Heart right ventricle (tissue), 16 donors: ENCODE results near the gene IGFN1. TPM values are rescaled to one million over a fixed set of nuclear protein-coding genes. Genes with fewer than 3 reads are reported as not detected.

Experiments used
- ATAC-seq, 8 donors: fragments of 200-7000 bp; cut with Tn5 transposase; one replicate each; pipeline ENCODE4 v1.9.1; 2020; ENCODE audit warnings: mild to moderate bottlenecking in 8 of 8, moderate library complexity in 8 of 8, moderate number of reproducible peaks in 1 of 8
- DNase-seq, 2 donors: peaks; one replicate each; pipeline ENCODE4 v3.0.0-alpha.2; 2020
- H3K27ac ChIP-seq, 10 donors: fragments of 200-600 bp; sonication (generic) in 2 of 10; one replicate each; pipeline versions ENCODE4 v1.5.0 to v1.8.0; 2020 to 2022; ENCODE audit warnings: mild to moderate bottlenecking in 3 of 10
- H3K27me3 ChIP-seq, 7 donors: fragments of 200-600 bp; one replicate each; pipeline ENCODE4 v1.8.0; 2021 to 2022; ENCODE audit warnings: mild to moderate bottlenecking in 2 of 7
- H3K36me3 ChIP-seq, 9 donors: fragments of 200-600 bp; sonication (generic) in 1 of 9; one replicate each; pipeline versions ENCODE4 v1.5.0 to v1.8.0; 2020 to 2022; ENCODE audit warnings: mild to moderate bottlenecking in 2 of 9
- H3K4me1 ChIP-seq, 9 donors: fragments of 200-600 bp; sonication (generic) in 1 of 9; one replicate each; pipeline versions ENCODE4 v1.5.0 to v1.8.0; 2020 to 2022; ENCODE audit warnings: mild to moderate bottlenecking in 4 of 9
- H3K4me3 ChIP-seq, 10 donors: fragments of 200-600 bp; sonication (generic) in 2 of 10; one replicate each; pipeline versions ENCODE4 v1.5.0 to v1.8.0; 2020 to 2022; ENCODE audit warnings: mild to moderate bottlenecking in 7 of 10, moderate library complexity in 2 of 10
- H3K9me3 ChIP-seq, 11 donors: fragments of 200-600 bp in 10 of 11; sonication (generic) in 2 of 11; one replicate each; pipeline versions ENCODE4 v1.5.0 to v1.8.0; 2013 to 2022; ENCODE audit warnings: mild to moderate bottlenecking in 2 of 11, control low read depth in 1 of 11, moderate library complexity in 1 of 11
- CTCF ChIP-seq, 9 donors: fragments of 200-600 bp; sonication (generic) in 2 of 9; IDR thresholded peaks; one replicate each; pipeline versions ENCODE4 v1.5.0 to v1.8.0; 2021 to 2022; ENCODE audit warnings: antibody characterized with exemption in 9 of 9, mild to moderate bottlenecking in 5 of 9, moderate library complexity in 1 of 9
- WGBS, 2 donors: extraction: QIAGEN DNeasy Blood & Tissue Kit; methylation state at CpG; one replicate each; pipeline ENCODE4 v1.1.7; 2013; ENCODE audit warnings: inconsistent platforms in 1 of 2; 5-methylcytosine and 5-hydroxymethylcytosine counted together
- intact Hi-C, 10 donors: fragments of 100-400 bp; cut with DNase I; formaldehyde crosslinking; loops; one replicate each; pipeline versions ENCODE4 v1.11.1 to v1.14.2; 2022
- polyA plus RNA-seq, 2 donors: library from polyadenylated mRNA; stranded (reverse); fragments of 200-250 nt; gene quantifications; one replicate each; pipeline ENCODE4 v1.2.3, GENCODE V29; 2013
- total RNA-seq, 10 donors: library from RNA; stranded (reverse); fragmentation: NEBNext Ultra II Directional in 3 of 10; extraction: Animal tissue kit (Norgen Biotek cat#: 25700) in 3 of 10; gene quantifications; one replicate each; pipeline versions ENCODE4 v1.2.1 to v1.2.4, GENCODE V29; 2021 to 2023
- donor health status: Arrhythmogenic right ventricular cardiomyopathy.
- donor health status: ischemic (EF 13 %, LVEDD 7.1; RV severe dilation, severe dysfunction).
- donor health status: healthy with polysubstance abuse.
- donor health status: DM: no; HTN: yes; CAD: no.
- donor health status: DM: no; HTN: no; CAD: no.
- donor health status: ischemic (EF 25% LVEDD 6.9; RV normal size, moderate dysfunction).
- donor health status: ischemic (EF 25% LVEDD 5.7; RV mildly dilated, moderate dysfunction).
- donor health status: healthy.
- donor health status: DM: yes; HTN: yes; CAD: no.
- donor health status: Ischemic cardiomyopathy.
- donor health status: ischemic (EF 35%, LVEDD 5.7; RV mildly dilated, moderate dysfunction).
- donor health status: nonischemic (EF 11% LVEDD 7.7; RV severe dilation, severe dysfunction).
- donor health status: DM: yes; HTN: yes; CAD: no.
- donor health status: PGD.
- donor health status: ischemic (EF 29% LVEDD 5.4; RV normal size, mild dysfunction).
- donor health status: nonischemic (EF 23%, LVEDD 6.1; RV moderate dilation, normal function).

IGFN1 gene
- total and polyA plus RNA-seq, 12 donors: 0.01 to 0.07 (median 0.02) TPM; not detected in 7

- DNase-seq: no peak
- intact Hi-C loops: no loop called here
- H3K4me1 ChIP-seq: peaks cover 0 to 22% (median 5%) of the 10 kb centered on the region in 9 donors
- no peaks in the 10 kb centered on the region for H3K27me3 ChIP-seq
- ATAC-seq: no peak
- no peak overlapping the region for H3K27ac ChIP-seq
- no peaks in the 10 kb centered on the region for H3K36me3 ChIP-seq
- TF ChIP-seq CTCF (IDR thresholded peaks at IDR 0.05): no peak
- no peaks in the 10 kb centered on the region for H3K9me3 ChIP-seq
- WGBS, 2 donors: 84 to 88% methylated on average over 13 of the region's 13 CpGs
- H3K4me3 ChIP-seq: no peak overlapping the region
Measured at GRCh38 chr1:201167041-201167991, 23.3 kb upstream of the IGFN1 start.

GRCh38 chr1:201169203-201169602 lies 21.4 kb upstream of the IGFN1 start:
- no peak for ATAC-seq
- Histone ChIP-seq H3K36me3 (no peaks in the 10 kb centered on the region), H3K27me3 (no peaks in the 10 kb centered on the region), H3K27ac (no peak overlapping the region), H3K4me3 (no peak overlapping the region), H3K9me3 (no peaks in the 10 kb centered on the region), H3K4me1 (peaks cover 0 to 22% (median 5%) of the 10 kb centered on the region in 9 donors)
- TF ChIP-seq CTCF (IDR thresholded peaks at IDR 0.05): no peak
- WGBS, 2 donors: 70 to 96% methylated on average over 3 of the region's 3 CpGs
- no peak for DNase-seq
- intact Hi-C loops: no loop called here

GRCh38 chr1:201169971-201170532 lies 20.6 kb upstream of the IGFN1 start:
- DNase-seq (no peak), ATAC-seq (no peak)
- Histone ChIP-seq H3K27me3 (no peaks in the 10 kb centered on the region), H3K4me1 (peaks cover 0 to 22% (median 5%) of the 10 kb centered on the region in 9 donors), H3K9me3 (no peaks in the 10 kb centered on the region), H3K27ac (peak overlapping the region in 8 of 10 donors; percentile 88 to 94 (median 92)), H3K4me3 (peak overlapping the region in 7 of 10 donors; percentile 61 to 90 (median 74)), H3K36me3 (no peaks in the 10 kb centered on the region)
- WGBS, 2 donors: 62 to 75% methylated on average over 2 of the region's 2 CpGs
- intact Hi-C loops: loop anchor here in 1 of 10 donors (1.0 kb wide), 1 partner anchor 16 kb away; the partner anchor contains the start of gene TMEM9
- TF ChIP-seq CTCF (IDR thresholded peaks at IDR 0.05): no peak

- H3K27ac ChIP-seq: peak overlapping the region; percentile 85 to 94 (median 91)
- H3K27me3 ChIP-seq: no peaks in the 10 kb centered on the region
- 4 to 5% methylated on average over 26 of the region's 26 CpGs for whole genome bisulfite sequencing, 2 donors
- H3K36me3 ChIP-seq: no peaks in the 10 kb centered on the region
- ATAC-seq (peak; percentile 98 to 100 (median 99)), DNase-seq (peak; percentile 94 to 95)
- intact Hi-C loops: loop anchor here in 1 of 10 donors (1.0 kb wide), 1 partner anchor 16 kb away; the partner anchor contains the start of gene TMEM9
- peak in 1 of 9 donors; percentile 3 for TF ChIP-seq CTCF (IDR thresholded peaks at IDR 0.05)
- peaks cover 0 to 22% (median 5%) of the 10 kb centered on the region in 9 donors for H3K4me1 ChIP-seq
- H3K4me3 ChIP-seq: peak overlapping the region; percentile 51 to 90 (median 73)
- H3K9me3 ChIP-seq: no peaks in the 10 kb centered on the region
Measured at GRCh38 chr1:201170533-201171062, 20.0 kb upstream of the IGFN1 start.
